Activated CD4-positive, alpha-beta memory T cell treated with anti-CD3 and anti-CD28 coated beads for 36 hours (primary cell): ENCODE measurements around the gene ITK. TPM values are rescaled to one million over a fixed set of nuclear protein-coding genes. Genes with fewer than 3 reads are reported as not detected.
"Not testable (repeated sequence)": the region's sequence is repeated elsewhere in the genome, so short reads cannot be mapped to it uniquely, and the experiment has no call there.

Source experiments
- CTCF ChIA-PET: fragments of 350-600 bp; sonication (Branson Sonifier 250); formaldehyde crosslinking; loops from one replicate; lab custom pipeline; 2021; ENCODE audit warnings: antibody characterized with exemption, inconsistent platforms; lab: Charles Lee
- POLR2A ChIA-PET: fragments of 350-600 bp; sonication (Branson Sonifier 250); formaldehyde crosslinking; loops from one replicate; lab custom pipeline; 2021; ENCODE audit warnings: antibody characterized with exemption; lab: Charles Lee
- DNase-seq: peaks from one replicate; pipeline ENCODE4 v3.0.0-alpha.2; 2020
- H3K27ac Mint-ChIP-seq: one replicate; pipeline ENCODE4 v1.8.0; 2021; ENCODE audit warnings: mixed read lengths
- H3K27me3 Mint-ChIP-seq: one replicate; pipeline ENCODE4 v1.8.0; 2021; ENCODE audit warnings: mixed read lengths
- H3K36me3 Mint-ChIP-seq: one replicate; pipeline ENCODE4 v1.8.0; 2021; ENCODE audit warnings: mixed read lengths
- H3K4me1 Mint-ChIP-seq: one replicate; pipeline ENCODE4 v1.8.0; 2021; ENCODE audit warnings: low read depth, mixed read lengths
- H3K4me3 Mint-ChIP-seq: one replicate; pipeline ENCODE4 v1.8.0; 2021; ENCODE audit warnings: mild to moderate bottlenecking, mixed read lengths
- H3K9me3 Mint-ChIP-seq: one replicate; pipeline ENCODE4 v1.8.0; 2021; ENCODE audit warnings: mixed read lengths
- intact Hi-C: fragments of 100-400 bp; cut with micrococcal nuclease; formaldehyde crosslinking; loops from one replicate; pipeline ENCODE4 v1.15.1; 2023
- total RNA-seq, 2 experiments: library from RNA; stranded (reverse); gene quantifications; one replicate each; pipeline ENCODE4 v1.2.3, GENCODE V29; 2021

ITK gene
- total RNA-seq, 2 experiments from 2014 or later: 236 to 240 TPM

DNA sequence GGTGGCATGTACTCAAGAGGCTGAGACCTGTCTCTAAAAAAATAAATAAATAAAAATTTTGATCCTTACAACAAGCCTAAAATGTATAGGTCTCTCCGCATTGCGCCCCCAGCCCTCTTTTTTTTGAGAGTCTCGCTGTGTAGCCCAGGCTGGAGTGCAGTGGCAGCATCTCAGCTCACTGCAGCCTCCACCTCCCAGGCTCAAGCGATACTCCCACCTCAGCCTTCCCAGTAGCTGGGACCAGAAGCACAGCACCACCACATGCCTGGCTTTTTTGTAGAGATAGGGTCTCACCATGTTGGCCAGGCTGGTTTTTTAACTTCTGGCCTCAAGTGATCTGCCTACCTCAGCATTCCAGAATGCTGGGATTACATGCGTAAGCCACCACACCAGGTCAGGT lies 12.4 kb upstream of the ITK start:
- peaks cover 89% of the 10 kb centered on the region for H3K4me1 Mint-ChIP-seq
- H3K36me3 Mint-ChIP-seq: peaks cover 7% of the 10 kb centered on the region
- ChIA-PET CTCF (interaction anchor here (0.6 to 2.7 kb wide), 9 partner anchors 9 to 104 kb away, joined by 3 to 20 read pairs (median 7); partner anchors contain the start of gene ITK), POLR2A (interaction anchor here (0.7 to 3.5 kb wide), 11 partner anchors 10 to 248 kb away, joined by 3 to 41 read pairs (median 6); partner anchors contain the start of genes ITK and MED7)
- H3K27me3 Mint-ChIP-seq: no peaks in the 10 kb centered on the region
- intact Hi-C loops: no loop called here
- H3K9me3 Mint-ChIP-seq: peaks cover 8% of the 10 kb centered on the region
- H3K4me3 Mint-ChIP-seq: no peak overlapping the region
- H3K27ac Mint-ChIP-seq: peak overlapping the region; percentile 91
- DNase-seq: no peak

- DNase-seq: peak; percentile 96
- POLR2A ChIA-PET: interaction anchor here (0.6 to 7.1 kb wide), 16 partner anchors 8 to 95 kb away, joined by 3 to 82 read pairs (median 4); partner anchors contain the start of gene ITK
- H3K4me3 Mint-ChIP-seq: peak overlapping the region; percentile 68
- intact Hi-C loops: loop anchor here (1.0 to 5.0 kb wide), 7 partner anchors 8 to 430 kb away; partner anchors contain the start of gene ITK
- peaks cover 10% of the 10 kb centered on the region for H3K36me3 Mint-ChIP-seq
- H3K27ac Mint-ChIP-seq: peak overlapping the region; percentile 95
- no peaks in the 10 kb centered on the region for H3K27me3 Mint-ChIP-seq
- H3K9me3 Mint-ChIP-seq: peaks cover 8% of the 10 kb centered on the region
- CTCF ChIA-PET: interaction anchor here (1.0 to 1.8 kb wide), 4 partner anchors 13 to 45 kb away, joined by 3 to 6 read pairs (median 4); no protein-coding TSS in a partner anchor
- H3K4me1 Mint-ChIP-seq: peaks cover 83% of the 10 kb centered on the region
These were observed 8.2 kb upstream of the ITK start for GRCh38 chr5:157172403-157172802.

DNA sequence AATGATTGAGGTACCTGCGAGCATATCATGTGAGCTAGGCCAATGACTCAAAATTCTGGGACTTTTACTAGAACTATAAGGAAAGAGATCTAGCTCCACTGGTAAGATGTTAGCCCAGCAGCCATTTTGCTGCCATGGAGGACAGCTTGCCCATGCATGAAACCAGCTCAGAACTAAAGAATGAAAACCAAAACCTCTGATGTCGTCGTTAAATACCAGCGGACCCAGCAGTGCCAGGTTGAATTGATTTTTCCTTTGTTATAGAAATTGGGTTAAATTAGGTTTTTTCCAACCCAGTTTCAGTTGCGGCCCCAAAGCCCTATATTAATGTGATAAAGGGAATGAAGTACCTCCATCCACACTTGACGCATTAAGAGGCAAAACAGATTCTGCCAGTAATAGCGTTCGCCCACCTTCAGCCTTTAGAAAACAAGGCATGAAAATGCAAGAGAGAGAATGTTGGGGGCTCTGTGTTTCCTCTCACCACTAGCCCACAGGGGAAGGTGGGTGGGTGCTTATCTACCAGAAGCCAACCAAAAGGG lies 5.5 kb upstream of the ITK start:
- Mint-ChIP-seq H3K27me3 (no peaks in the 10 kb centered on the region), H3K27ac (peak overlapping the region; percentile 95), H3K4me3 (peak overlapping the region; percentile 55), H3K4me1 (peaks cover 81% of the 10 kb centered on the region), H3K36me3 (peaks cover 14% of the 10 kb centered on the region), H3K9me3 (peaks cover 6% of the 10 kb centered on the region)
- DNase-seq: no peak
- CTCF ChIA-PET: interaction anchor here (0.6 to 2.8 kb wide), 5 partner anchors 8 to 78 kb away, joined by 3 to 14 read pairs (median 4); no protein-coding TSS in a partner anchor
- intact Hi-C loops: no loop called here
- POLR2A ChIA-PET: interaction anchor here (0.8 to 7.1 kb wide), 10 partner anchors 11 to 97 kb away, joined by 3 to 82 read pairs (median 4); partner anchors contain the start of gene MED7

DNA sequence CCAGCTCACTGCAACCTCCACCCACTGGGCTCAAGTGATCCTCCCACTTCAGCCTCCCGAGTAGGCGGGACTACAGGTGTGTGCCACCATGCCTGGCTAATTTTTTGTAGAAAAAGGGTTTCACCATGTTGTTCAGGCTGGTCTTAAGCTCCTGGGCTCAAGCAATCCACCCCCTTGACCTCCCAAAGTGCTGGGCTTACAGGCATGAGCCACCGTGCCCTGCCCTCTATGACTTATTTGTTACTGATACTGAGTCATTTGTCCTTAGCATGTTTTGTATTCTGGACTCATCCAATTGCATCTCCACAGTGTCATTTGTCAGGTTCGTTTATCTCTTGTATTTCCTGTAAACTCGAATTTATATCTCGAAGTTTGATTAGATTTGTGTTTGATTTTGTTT lies 2.7 kb upstream of the ITK start:
- ChIA-PET CTCF (interaction anchor here (1.4 to 3.2 kb wide), 2 partner anchors 10 to 12 kb away, joined by 5 to 17 read pairs; no protein-coding TSS in a partner anchor), POLR2A (interaction anchor here (1.1 to 24.1 kb wide), 5 partner anchors 8 to 42 kb away, joined by 5 to 368 read pairs (median 62); partner anchors contain the start of gene MED7)
- Mint-ChIP-seq H3K9me3 (peaks cover 3% of the 10 kb centered on the region), H3K36me3 (peaks cover 33% of the 10 kb centered on the region), H3K4me3 (peak overlapping the region; percentile 80), H3K4me1 (peaks cover 60% of the 10 kb centered on the region), H3K27ac (peak overlapping the region; percentile 100), H3K27me3 (no peaks in the 10 kb centered on the region)
- intact Hi-C loops: no loop called here
- peak; percentile 67 for DNase-seq

DNA sequence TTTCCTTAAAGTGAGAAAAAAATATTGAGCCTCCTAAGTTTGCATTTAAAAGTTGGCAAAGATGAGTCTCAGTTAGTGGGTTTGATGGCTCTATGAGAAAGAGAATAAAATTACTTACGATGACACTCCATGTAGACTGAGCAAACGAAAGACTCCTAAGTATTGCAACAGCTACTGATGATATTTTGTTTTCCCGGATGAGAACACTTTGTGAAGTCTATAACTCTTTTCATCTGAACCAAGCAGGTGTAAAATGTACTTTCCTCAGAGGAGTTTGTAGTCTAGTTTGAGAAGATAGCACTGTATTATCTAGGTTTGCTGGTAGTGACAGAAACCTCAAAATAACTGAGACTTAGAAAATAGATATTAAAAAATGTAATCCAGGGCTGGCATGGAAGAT lies 1.7 kb upstream of the ITK start:
- ChIA-PET CTCF (interaction anchor here (1.0 to 3.2 kb wide), 5 partner anchors 11 to 134 kb away, joined by 3 to 17 read pairs (median 7); no protein-coding TSS in a partner anchor), POLR2A (interaction anchor here (1.3 to 24.1 kb wide), 7 partner anchors 12 to 94 kb away, joined by 5 to 368 read pairs (median 41); partner anchors contain the start of gene MED7)
- Mint-ChIP-seq H3K4me3 (peak overlapping the region; percentile 80), H3K36me3 (peaks cover 42% of the 10 kb centered on the region), H3K27me3 (no peaks in the 10 kb centered on the region), H3K27ac (peak overlapping the region; percentile 100), H3K4me1 (peaks cover 57% of the 10 kb centered on the region), H3K9me3 (peaks cover 3% of the 10 kb centered on the region)
- intact Hi-C loops: no loop called here
- no peak for DNase-seq

- Mint-ChIP-seq H3K9me3 (peaks cover 3% of the 10 kb centered on the region), H3K4me3 (peak overlapping the region; percentile 99), H3K27me3 (no peaks in the 10 kb centered on the region), H3K27ac (peak overlapping the region; percentile 100), H3K36me3 (peaks cover 71% of the 10 kb centered on the region), H3K4me1 (peaks cover 46% of the 10 kb centered on the region)
- no peak for DNase-seq
- ChIA-PET CTCF (interaction anchor here (0.8 to 6.0 kb wide), 3 partner anchors 25 to 35 kb away, joined by 3 to 32 read pairs (median 4); no protein-coding TSS in a partner anchor), POLR2A (interaction anchor here (0.7 to 24.1 kb wide), 12 partner anchors 7 to 261 kb away, joined by 3 to 368 read pairs (median 21); no protein-coding TSS in a partner anchor)
- intact Hi-C loops: loop anchor here (5.0 kb wide), 2 partner anchors 170 to 360 kb away; no protein-coding TSS in a partner anchor
These were observed 1.6 kb downstream of the ITK start for GRCh38 chr5:157182143-157182757.

DNA sequence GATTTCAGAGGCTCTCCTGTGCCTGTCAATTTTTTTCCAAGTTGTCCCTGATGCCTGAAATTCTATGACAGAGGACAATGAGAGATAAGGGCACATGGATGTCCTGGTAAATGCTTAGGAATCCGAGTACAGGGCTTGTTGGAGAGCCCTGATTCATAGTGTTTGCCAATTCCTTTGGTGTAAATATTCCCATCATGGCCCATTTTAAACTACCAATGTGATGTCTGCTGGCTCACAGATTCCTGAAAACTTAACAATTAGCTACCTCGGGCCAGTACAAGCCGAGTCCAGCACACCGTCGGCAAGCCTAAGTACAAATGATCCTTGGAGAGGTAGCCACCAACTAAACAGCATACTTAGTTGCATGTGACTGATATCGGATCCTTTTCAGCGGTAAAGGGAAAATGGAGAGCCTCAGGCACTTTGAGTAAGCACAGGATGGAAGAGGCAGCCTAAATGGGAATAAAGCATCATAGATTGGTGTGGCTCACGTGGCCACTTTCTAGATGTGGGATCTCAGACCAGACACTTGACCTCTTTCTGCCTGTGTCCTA lies 3.6 kb downstream of the ITK start:
- Mint-ChIP-seq H3K4me1 (peaks cover 46% of the 10 kb centered on the region), H3K36me3 (peaks cover 84% of the 10 kb centered on the region), H3K4me3 (peak overlapping the region; percentile 99), H3K9me3 (no peaks in the 10 kb centered on the region), H3K27me3 (no peaks in the 10 kb centered on the region), H3K27ac (peak overlapping the region; percentile 100)
- POLR2A ChIA-PET: interaction anchor here (0.9 to 24.1 kb wide), 10 partner anchors 8 to 89 kb away, joined by 3 to 368 read pairs (median 36); no protein-coding TSS in a partner anchor
- no peak for DNase-seq
- CTCF ChIA-PET: interaction anchor here (0.7 to 6.0 kb wide), 5 partner anchors 8 to 43 kb away, joined by 3 to 32 read pairs (median 3); no protein-coding TSS in a partner anchor
- intact Hi-C loops: loop anchor here (1.0 to 5.0 kb wide), 3 partner anchors 9 to 358 kb away; no protein-coding TSS in a partner anchor

DNA sequence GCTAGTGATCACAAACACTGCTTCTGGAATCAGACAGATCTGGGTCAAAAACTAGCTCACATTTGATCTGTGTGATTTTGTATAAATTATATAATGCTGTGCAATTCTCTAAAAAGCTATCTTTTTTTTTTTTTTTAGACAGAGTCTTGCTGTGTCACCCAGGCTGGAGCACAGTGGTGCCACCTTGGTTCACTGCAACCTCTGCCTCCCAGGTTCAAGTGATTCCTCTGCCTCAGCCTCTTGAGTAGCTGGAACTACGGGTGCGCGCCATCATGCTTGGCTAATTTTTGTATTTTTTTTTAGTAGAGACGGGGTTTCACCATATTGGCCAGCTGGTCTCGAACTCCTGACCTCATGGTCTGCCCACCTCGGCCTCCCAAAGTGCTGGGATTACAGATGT lies 4.5 kb downstream of the ITK start:
- H3K9me3 Mint-ChIP-seq, DNase-seq, H3K27me3 Mint-ChIP-seq, intact Hi-C loops: not testable (repeated sequence)
- ChIA-PET CTCF (interaction anchor here (1.0 to 6.0 kb wide), 2 partner anchors 36 to 47 kb away, joined by 4 to 32 read pairs; no protein-coding TSS in a partner anchor), POLR2A (interaction anchor here (0.6 to 24.1 kb wide), 9 partner anchors 7 to 63 kb away, joined by 3 to 368 read pairs (median 30); no protein-coding TSS in a partner anchor)
- Mint-ChIP-seq H3K4me3 (peak overlapping the region; percentile 99), H3K36me3 (peaks cover 88% of the 10 kb centered on the region), H3K4me1 (peaks cover 43% of the 10 kb centered on the region), H3K27ac (peak overlapping the region; percentile 100)

GRCh38 chr5:157186309-157187045 lies 5.8 kb downstream of the ITK start:
- DNase-seq: peak; percentile 55
- H3K4me1 Mint-ChIP-seq: peaks cover 50% of the 10 kb centered on the region
- CTCF ChIA-PET: interaction anchor here (0.6 to 4.7 kb wide), 5 partner anchors 12 to 122 kb away, joined by 3 to 27 read pairs (median 3); no protein-coding TSS in a partner anchor
- peaks cover 90% of the 10 kb centered on the region for H3K36me3 Mint-ChIP-seq
- H3K27ac Mint-ChIP-seq: peak overlapping the region; percentile 100
- peak overlapping the region; percentile 99 for H3K4me3 Mint-ChIP-seq
- POLR2A ChIA-PET: interaction anchor here (0.8 to 24.1 kb wide), 13 partner anchors 4 to 86 kb away, joined by 3 to 368 read pairs (median 14); partner anchors contain the start of genes ITK and MED7
- H3K27me3 Mint-ChIP-seq: no peaks in the 10 kb centered on the region
- intact Hi-C loops: loop anchor here (2.0 kb wide), 1 partner anchor 66 kb away; no protein-coding TSS in a partner anchor
- H3K9me3 Mint-ChIP-seq: no peaks in the 10 kb centered on the region

GRCh38 chr5:157187046-157187754 lies 6.6 kb downstream of the ITK start:
- H3K36me3 Mint-ChIP-seq: peaks cover 89% of the 10 kb centered on the region
- H3K27ac Mint-ChIP-seq: peak overlapping the region; percentile 100
- no peak for DNase-seq
- no peaks in the 10 kb centered on the region for H3K27me3 Mint-ChIP-seq
- H3K9me3 Mint-ChIP-seq: no peaks in the 10 kb centered on the region
- peaks cover 56% of the 10 kb centered on the region for H3K4me1 Mint-ChIP-seq
- ChIA-PET POLR2A (interaction anchor here (0.8 to 24.1 kb wide), 16 partner anchors 5 to 158 kb away, joined by 3 to 368 read pairs (median 10); partner anchors contain the start of genes ITK and MED7), CTCF (interaction anchor here (1.2 to 4.7 kb wide), 4 partner anchors 11 to 38 kb away, joined by 3 to 27 read pairs (median 12); no protein-coding TSS in a partner anchor)
- peak overlapping the region; percentile 99 for H3K4me3 Mint-ChIP-seq
- intact Hi-C loops: loop anchor here (2.0 kb wide), 1 partner anchor 66 kb away; no protein-coding TSS in a partner anchor
